H9 (cell line): ENCODE results near the gene LIMS1. TPM values are rescaled to one million over a fixed set of nuclear protein-coding genes. Genes with fewer than 3 reads are reported as not detected.

ENCODE experiments used
- DNase-seq: peaks from one replicate; pipeline ENCODE4 v3.0.0-alpha.2; 2017
- H2AFZ ChIP-seq: one replicate; pipeline ENCODE4 v1.6.1; 2013; ENCODE audit warnings: mild to moderate bottlenecking, low read length, control low read depth, moderate library complexity
- H2AK5ac ChIP-seq: 2 replicates; pipeline ENCODE4 v1.6.1; 2013; ENCODE audit warnings: low read length, control low read depth, mixed read lengths; ENCODE audit not compliant: insufficient read length
- H2BK120ac ChIP-seq: one replicate; pipeline ENCODE4 v1.6.1; 2013; ENCODE audit warnings: low read depth, mild to moderate bottlenecking, low read length, control low read depth, inconsistent platforms; ENCODE audit not compliant: poor library complexity, severe bottlenecking
- H2BK12ac ChIP-seq: 2 replicates; pipeline ENCODE4 v1.6.1; 2013; ENCODE audit warnings: low read length, control low read depth, mixed read lengths, low read depth; ENCODE audit not compliant: insufficient read length
- H2BK15ac ChIP-seq: 2 replicates; pipeline ENCODE4 v1.6.1; 2013; ENCODE audit warnings: low read depth, low read length, control low read depth
- H2BK20ac ChIP-seq: one replicate; pipeline ENCODE4 v1.6.1; 2013; ENCODE audit warnings: low read depth, mild to moderate bottlenecking, low read length, control low read depth, inconsistent platforms; ENCODE audit not compliant: poor library complexity, severe bottlenecking
- H2BK5ac ChIP-seq: 2 replicates; pipeline ENCODE4 v1.6.1; 2013; ENCODE audit warnings: low read length, control low read depth, mixed read lengths; ENCODE audit not compliant: insufficient read length
- H3K14ac ChIP-seq: 2 replicates; pipeline ENCODE4 v1.6.1; 2013; ENCODE audit warnings: low read length, control low read depth; ENCODE audit not compliant: insufficient read depth
- H3K18ac ChIP-seq: 2 replicates; pipeline ENCODE4 v1.6.1; 2013; ENCODE audit warnings: low read depth, mild to moderate bottlenecking, mixed read lengths, low read length, control low read depth; ENCODE audit not compliant: insufficient read length
- H3K23ac ChIP-seq: 2 replicates; pipeline ENCODE4 v1.6.1; 2013; ENCODE audit warnings: low read length, control low read depth, mixed read lengths, low read depth; ENCODE audit not compliant: insufficient read length
- H3K23me2 ChIP-seq: 2 replicates; pipeline ENCODE4 v1.6.1; 2013; ENCODE audit warnings: low read depth, mild to moderate bottlenecking, mixed read lengths, low read length, control low read depth; ENCODE audit not compliant: insufficient read length, poor library complexity, severe bottlenecking
- H3K27ac ChIP-seq: 2 replicates; pipeline ENCODE4 v1.5.1; 2013; ENCODE audit warnings: low read length, control low read depth, mixed read lengths, low read depth; ENCODE audit not compliant: insufficient read length
- H3K27me3 ChIP-seq: 2 replicates; pipeline ENCODE4 v1.6.1; 2013; ENCODE audit warnings: low read length, control low read depth, inconsistent platforms; ENCODE audit not compliant: insufficient read depth
- H3K4ac ChIP-seq: 2 replicates; pipeline ENCODE4 v1.6.1; 2013; ENCODE audit warnings: low read depth, mild to moderate bottlenecking, control low read depth, inconsistent platforms, low read length, moderate library complexity
- H3K4me1 ChIP-seq: 2 replicates; pipeline ENCODE4 v1.6.1; 2013; ENCODE audit warnings: low read length, control low read depth, inconsistent platforms; ENCODE audit not compliant: insufficient read depth
- H3K4me2 ChIP-seq: 2 replicates; pipeline ENCODE4 v1.6.1; 2013; ENCODE audit warnings: low read length, control low read depth, mixed read lengths; ENCODE audit not compliant: insufficient read length, insufficient read depth
- H3K56ac ChIP-seq: 2 replicates; pipeline ENCODE4 v1.6.1; 2013; ENCODE audit warnings: low read depth, mild to moderate bottlenecking, mixed read lengths, low read length, control low read depth; ENCODE audit not compliant: insufficient read length
- H3K79me1 ChIP-seq: 2 replicates; pipeline ENCODE4 v1.6.1; 2013; ENCODE audit warnings: low read depth, mild to moderate bottlenecking, moderate library complexity, low read length, control low read depth, inconsistent platforms; ENCODE audit not compliant: insufficient read depth, poor library complexity, severe bottlenecking
- H3K79me2 ChIP-seq: 2 replicates; pipeline ENCODE4 v1.6.1; 2013; ENCODE audit warnings: low read length, control low read depth, inconsistent platforms; ENCODE audit not compliant: insufficient read depth
- H3K9ac ChIP-seq: 2 replicates; pipeline ENCODE4 v1.6.1; 2013; ENCODE audit warnings: low read length, control low read depth, mixed read lengths; ENCODE audit not compliant: insufficient read length; ENCODE audit errors: extremely low read depth
- H3K9me3 ChIP-seq: one replicate; pipeline ENCODE4 v1.6.1; 2013; ENCODE audit warnings: low read depth, low read length, inconsistent platforms; ENCODE audit not compliant: control insufficient read depth
- H3T11ph ChIP-seq: one replicate; pipeline ENCODE4 v1.6.1; 2013; ENCODE audit warnings: mild to moderate bottlenecking, low read length, control low read depth, inconsistent platforms
- H4K20me1 ChIP-seq: one replicate; pipeline ENCODE4 v1.6.1; 2013; ENCODE audit not compliant: control insufficient read depth, insufficient read length, insufficient read depth
- H4K5ac ChIP-seq: 2 replicates; pipeline ENCODE4 v1.6.1; 2013; ENCODE audit warnings: low read depth, mild to moderate bottlenecking, mixed read lengths, low read length, control low read depth; ENCODE audit not compliant: insufficient read length
- H4K8ac ChIP-seq: replicated peaks from 2 replicates; pipeline ENCODE4 v1.6.1; 2013; ENCODE audit warnings: low read length, control low read depth, mixed read lengths, low read depth; ENCODE audit not compliant: insufficient read length
- H4K91ac ChIP-seq: 2 replicates; pipeline ENCODE4 v1.6.1; 2013; ENCODE audit warnings: low read depth, mild to moderate bottlenecking, moderate library complexity, mixed read lengths, low read length, control low read depth; ENCODE audit not compliant: insufficient read length
- H3K27ac Mint-ChIP-seq, 3 experiments: 2 replicates in 2 of 3; 3 replicates in 1 of 3; pipeline ENCODE4 v1.8.0; 2020 to 2021; ENCODE audit warnings: mixed read lengths in 3 of 3, mild to moderate bottlenecking in 1 of 3, moderate library complexity in 1 of 3
- H3K27me3 Mint-ChIP-seq: 2 replicates; pipeline ENCODE4 v1.8.0; 2021; ENCODE audit warnings: low read depth, mild to moderate bottlenecking, moderate library complexity, mixed read lengths
- H3K36me3 Mint-ChIP-seq, 3 experiments: 2 replicates in 2 of 3; 3 replicates in 1 of 3; pipeline ENCODE4 v1.8.0; 2020 to 2021; ENCODE audit warnings: low read depth in 3 of 3, mixed read lengths in 3 of 3; ENCODE audit not compliant: insufficient read depth in 1 of 3
- H3K4me1 Mint-ChIP-seq, 2 experiments: 2 replicates each; pipeline ENCODE4 v1.8.0; 2020; ENCODE audit warnings: mixed read lengths in 2 of 2
- H3K4me3 Mint-ChIP-seq, 2 experiments: 2 replicates in 1 of 2; 3 replicates in 1 of 2; pipeline ENCODE4 v1.8.0; 2020 to 2021; ENCODE audit warnings: mild to moderate bottlenecking in 2 of 2, mixed read lengths in 2 of 2, moderate library complexity in 1 of 2
- H3K9me3 Mint-ChIP-seq, 2 experiments: 2 replicates in 1 of 2; 3 replicates in 1 of 2; pipeline ENCODE4 v1.8.0; 2020; ENCODE audit warnings: mild to moderate bottlenecking in 2 of 2, mixed read lengths in 2 of 2, moderate library complexity in 1 of 2
- CTCF ChIP-seq: fragments of 200-600 bp; sonication (generic); conservative IDR thresholded peaks from 3 replicates; pipeline ENCODE4 v1.8.0; 2021; ENCODE audit warnings: antibody characterized with exemption, mild to moderate bottlenecking
- WGBS: extraction: QIAGEN DNeasy Blood & Tissue Kit; methylation state at CpG from one replicate; pipeline ENCODE4 v1.1.7; 2013; ENCODE audit warnings: missing lambda C conversion rate, low lambda C conversion rate, mixed read lengths; ENCODE audit not compliant: insufficient read length; ENCODE audit errors: extremely low coverage; 5-methylcytosine and 5-hydroxymethylcytosine counted together
- total RNA-seq: library from RNA; stranded (reverse); gene quantifications from 2 replicates; pipeline ENCODE4 v1.2.1, GENCODE V29; 2021

LIMS1 gene
- total RNA-seq, 1 experiment from 2014 or later: 37.7 TPM

- no peaks in the 10 kb centered on the region for H3K9me3 Mint-ChIP-seq
- Histone ChIP-seq H3K9ac (no peak overlapping the region), H3K27me3 (no peaks in the 10 kb centered on the region), H3K27ac (no peak overlapping the region), H2AK5ac (no peak overlapping the region), H2BK12ac (no peak overlapping the region), H3K79me2 (no peaks in the 10 kb centered on the region; the same call in 1 of the 2 replicates), H3K9me3 (no peaks in the 10 kb centered on the region), H3K14ac (no peak overlapping the region), H3K56ac (no peak overlapping the region), H3K4me2 (no peak overlapping the region), H3K79me1 (no peaks in the 10 kb centered on the region), H3K23me2 (no peaks in the 10 kb centered on the region), H4K91ac (no peak overlapping the region), H3T11ph (no peak overlapping the region), H3K4me1 (peaks cover 5% of the 10 kb centered on the region; the same call in 1 of the 2 replicates), H3K23ac (no peak overlapping the region), H2BK5ac (no peak overlapping the region), H2BK120ac (no peak overlapping the region), H3K18ac (no peak overlapping the region), H4K8ac (no peak overlapping the region), H4K5ac (no peak overlapping the region), H2BK15ac (no peak overlapping the region), H2BK20ac (no peak overlapping the region), H3K4ac (no peak overlapping the region), H2AFZ (no peak overlapping the region), H4K20me1 (no peaks in the 10 kb centered on the region)
- H3K36me3 Mint-ChIP-seq: peaks cover 0 to 11% (median 5%) of the 10 kb centered on the region in 3 experiments; a peak in 1 of 7 replicates
- no peak for TF ChIP-seq CTCF
- WGBS: no CpG with 5 or more reads among the region's 6 CpGs
- H3K27me3 Mint-ChIP-seq: no peaks in the 10 kb centered on the region
- no peak overlapping the region for H3K27ac Mint-ChIP-seq
- H3K4me1 Mint-ChIP-seq: peaks cover 11 to 12% of the 10 kb centered on the region in 2 experiments
- H3K4me3 Mint-ChIP-seq: no peak overlapping the region
- DNase-seq: no peak
These were observed 30.2 kb downstream of the LIMS1 start for GRCh38 chr2:108564510-108564909.
